Measurements from ENCODE around the gene CIC. TPM values are rescaled to one million over a fixed set of nuclear protein-coding genes. Genes with fewer than 3 reads are reported as not detected.

CIC gene
- total RNA-seq, 2 experiments from 2014 or later = 114 to 119 TPM

DNA sequence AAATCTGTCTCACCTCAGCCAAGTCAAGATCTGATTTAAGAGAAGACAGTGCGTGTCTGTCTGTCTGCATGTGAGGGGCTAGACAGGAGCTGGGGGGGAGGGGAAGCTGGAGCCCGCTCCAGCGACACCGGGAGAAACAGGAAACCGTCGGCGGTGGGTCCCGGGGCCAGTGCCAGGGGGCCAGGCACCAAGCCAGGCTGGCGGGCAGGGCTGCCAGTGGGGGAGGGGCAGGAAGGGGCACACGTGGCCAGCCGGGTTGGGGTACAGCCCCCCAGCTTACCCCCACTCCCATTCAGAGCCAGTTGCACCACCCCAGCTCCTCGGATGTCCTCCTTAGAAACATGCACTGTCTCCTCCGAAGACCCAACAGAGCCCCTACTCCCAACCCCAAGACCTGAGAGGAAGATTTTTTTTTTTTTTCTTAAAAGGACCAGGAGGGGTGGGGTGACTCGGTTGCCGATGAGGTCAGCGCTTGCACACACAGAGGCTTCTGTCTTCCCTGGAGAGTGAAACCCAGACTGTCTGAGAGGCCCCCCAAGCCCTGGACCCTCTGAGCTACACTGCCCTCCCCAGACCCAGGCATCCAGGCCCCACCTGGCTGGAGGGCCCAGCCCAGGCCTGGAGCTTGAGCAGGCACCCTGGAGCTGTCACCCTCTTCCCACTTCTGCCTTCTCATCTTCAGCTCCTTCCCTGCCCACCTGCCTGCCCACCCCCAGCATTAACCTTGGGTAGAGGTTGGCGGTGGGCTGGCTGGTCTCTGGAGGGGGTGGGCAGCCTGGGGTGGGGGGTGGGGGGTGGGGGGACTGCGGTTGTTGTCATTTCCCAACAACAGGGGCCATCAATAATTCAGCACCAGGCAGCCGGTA, 18.2 kb upstream of the CIC start:
- peak overlapping the region in 1 of 2 donors; percentile 46 for H3K27ac ChIP-seq (ENCODE audit: low read depth in 1 of 2, low read length in 2 of 2)
- H3K27me3 ChIP-seq (ENCODE audit: control insufficient read depth in 1 of 2, insufficient read depth in 2 of 2, low read length in 2 of 2) = no peaks in the 10 kb centered on the region
- POLR2A ChIA-PET = interaction anchor here (0.6 to 1.5 kb wide), 10 partner anchors 8 to 118 kb away, joined by 3 to 6 read pairs (median 3); partner anchors contain the start of genes PAFAH1B3, POU2F2 and PRR19
- Mint-ChIP-seq H3K27me3 (no peaks in the 10 kb centered on the region), H3K36me3 (ENCODE audit: low read depth) (peaks cover 16% of the 10 kb centered on the region), H3K4me1 (ENCODE audit: low read depth) (peaks cover 27% of the 10 kb centered on the region), H3K4me3 (peak overlapping the region; percentile 72), H3K27ac (peak overlapping the region; percentile 63), H3K9me3 (no peaks in the 10 kb centered on the region)
- CTCF ChIA-PET = interaction anchor here (2.0 kb wide), 1 partner anchor 29 kb away, joined by 7 read pairs; no protein-coding TSS in a partner anchor
- intact Hi-C loops (cut with DNase I, micrococcal nuclease) = no loop called here
- H3K4me1 ChIP-seq (ENCODE audit: insufficient read depth, low read length) = peaks cover 43% of the 10 kb centered on the region
- H3K36me3 ChIP-seq (ENCODE audit: insufficient read depth, low read length) = peaks cover 18% of the 10 kb centered on the region
- H3K9me3 ChIP-seq (ENCODE audit: control insufficient read depth in 1 of 2, insufficient read depth in 1 of 2, low read length in 2 of 2) = no peaks in the 10 kb centered on the region
- no peak for TF ChIP-seq CTCF (IDR thresholded peaks at IDR 0.05)
- H3K4me3 ChIP-seq (ENCODE audit: low read length) = no peak overlapping the region
- DNase-seq = peak in 3 of 14 experiments; percentile 37 to 50 (median 49)
- ATAC-seq (ENCODE audit: poor library complexity) = no peak

DNA sequence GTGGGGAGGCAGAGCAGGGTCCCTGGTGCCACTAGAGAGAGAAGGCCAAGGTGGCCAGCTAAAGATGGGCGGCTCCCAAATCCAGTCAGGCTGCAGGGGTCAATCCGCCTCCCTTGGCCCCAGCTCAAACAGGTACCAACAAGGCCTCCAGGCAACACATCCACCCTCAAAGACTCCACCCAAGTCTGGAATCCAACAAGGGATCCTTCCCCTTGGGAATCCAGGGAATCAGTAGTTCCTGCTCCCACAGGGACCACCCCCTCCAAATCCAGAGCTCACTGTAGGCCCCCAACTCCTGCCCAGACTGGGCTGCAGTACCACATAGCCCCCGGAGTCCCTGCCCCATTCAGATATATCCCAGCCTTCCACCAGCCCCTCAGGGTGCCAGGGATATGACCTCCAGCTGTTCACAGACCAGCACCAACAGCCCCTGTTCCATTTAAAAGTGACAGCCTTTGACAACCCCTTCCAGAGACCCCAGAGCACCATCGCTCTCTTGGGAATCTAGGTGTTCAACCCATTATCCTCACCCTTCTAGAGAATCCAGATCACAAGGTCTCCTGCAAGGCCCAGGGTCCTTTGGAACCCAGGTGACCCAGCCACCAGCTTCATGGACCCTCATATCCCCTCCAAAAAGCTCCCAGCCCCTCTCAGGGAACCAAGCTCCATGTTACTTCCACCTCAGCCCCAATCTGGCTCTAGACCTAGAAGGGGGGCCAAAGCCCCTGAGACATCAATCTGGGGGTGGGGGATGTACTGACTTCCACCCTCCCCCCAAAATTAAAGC, 17.3 kb upstream of the CIC start:
- H3K36me3 Mint-ChIP-seq (ENCODE audit: low read depth) = peaks cover 16% of the 10 kb centered on the region
- H3K27ac Mint-ChIP-seq = peak overlapping the region; percentile 93
- peaks cover 33% of the 10 kb centered on the region for H3K4me1 Mint-ChIP-seq (ENCODE audit: low read depth)
- Histone ChIP-seq H3K4me1 (ENCODE audit: insufficient read depth, low read length) (peaks cover 43% of the 10 kb centered on the region), H3K9me3 (ENCODE audit: control insufficient read depth in 1 of 2, insufficient read depth in 1 of 2, low read length in 2 of 2) (no peaks in the 10 kb centered on the region), H3K27me3 (ENCODE audit: control insufficient read depth in 1 of 2, insufficient read depth in 2 of 2, low read length in 2 of 2) (no peaks in the 10 kb centered on the region), H3K27ac (ENCODE audit: low read depth in 1 of 2, low read length in 2 of 2) (no peak overlapping the region), H3K4me3 (ENCODE audit: low read length) (no peak overlapping the region), H3K36me3 (ENCODE audit: insufficient read depth, low read length) (peaks cover 18% of the 10 kb centered on the region)
- POLR2A ChIA-PET = interaction anchor here (0.6 to 1.5 kb wide), 8 partner anchors 9 to 119 kb away, joined by 3 to 6 read pairs (median 4); partner anchors contain the start of gene POU2F2
- H3K9me3 Mint-ChIP-seq = no peaks in the 10 kb centered on the region
- CTCF ChIA-PET = interaction anchor here (2.0 kb wide), 1 partner anchor 28 kb away, joined by 7 read pairs; no protein-coding TSS in a partner anchor
- no peaks in the 10 kb centered on the region for H3K27me3 Mint-ChIP-seq
- no peak for TF ChIP-seq CTCF (IDR thresholded peaks at IDR 0.05)
- intact Hi-C loops (cut with DNase I, micrococcal nuclease) = no loop called here
- no peak for ATAC-seq (ENCODE audit: poor library complexity)
- peak overlapping the region; percentile 99 for H3K4me3 Mint-ChIP-seq
- DNase-seq = peak in 1 of 14 experiments; percentile 18

Data from CD4-positive, alpha-beta T cell (primary cell).